Smooth muscle cell (in vitro differentiated cells): ENCODE measurements around the gene RALGAPA2. TPM values are rescaled to one million over a fixed set of nuclear protein-coding genes. Genes with fewer than 3 reads are reported as not detected.

Experiments
- DNase-seq: peaks from one replicate; lab custom pipeline; 2025; ENCODE audit not compliant: unreplicated experiment; lab: John Stamatoyannopoulos, UW
- H2AFZ ChIP-seq: fragments of 200-600 bp; sonication (generic); 2 replicates; pipeline ENCODE4 v1.6.0; 2016; ENCODE audit warnings: antibody characterized with exemption, low read depth, mild to moderate bottlenecking
- H3F3A ChIP-seq: fragments of 200-600 bp; sonication (generic); 2 replicates; pipeline ENCODE4 v1.6.0; 2017; ENCODE audit warnings: antibody characterized with exemption, low read depth
- H3K27ac ChIP-seq: fragments of 200-600 bp; sonication (generic); 2 replicates; pipeline ENCODE4 v1.5.1; 2016; ENCODE audit warnings: low read depth, mild to moderate bottlenecking
- H3K27me3 ChIP-seq: fragments of 200-600 bp; sonication (generic); 2 replicates; pipeline ENCODE4 v1.6.1; 2016; ENCODE audit warnings: low read depth, mild to moderate bottlenecking
- H3K36me3 ChIP-seq: fragments of 200-600 bp; sonication (generic); 2 replicates; pipeline ENCODE4 v1.5.1; 2016; ENCODE audit warnings: low read depth
- H3K4me1 ChIP-seq: fragments of 200-600 bp; sonication (generic); 2 replicates; pipeline ENCODE4 v1.5.1; 2016; ENCODE audit warnings: low read depth
- H3K4me2 ChIP-seq: fragments of 200-600 bp; sonication (generic); 2 replicates; pipeline ENCODE4 v1.6.0; 2016; ENCODE audit warnings: mild to moderate bottlenecking
- H3K4me3 ChIP-seq: fragments of 200-600 bp; sonication (generic); 2 replicates; pipeline ENCODE4 v1.5.1; 2016; ENCODE audit warnings: mild to moderate bottlenecking
- H3K79me2 ChIP-seq: fragments of 200-600 bp; sonication (generic); 2 replicates; pipeline ENCODE4 v1.6.0; 2016; ENCODE audit warnings: low read depth, mild to moderate bottlenecking
- H3K9ac ChIP-seq: fragments of 200-600 bp; sonication (generic); 2 replicates; pipeline ENCODE4 v1.6.0; 2016; ENCODE audit warnings: low read depth
- H3K9me3 ChIP-seq: fragments of 200-600 bp; sonication (generic); replicated peaks from 2 replicates; pipeline ENCODE4 v1.5.1; 2016; ENCODE audit warnings: low read depth
- H4K20me1 ChIP-seq: fragments of 200-600 bp; sonication (generic); 2 replicates; pipeline ENCODE4 v1.6.0; 2016; ENCODE audit warnings: low read depth
- WGBS: methylation state at CpG from one replicate; pipeline ENCODE4 v1.1.7; 2016; ENCODE audit warnings: low lambda C conversion rate; 5-methylcytosine and 5-hydroxymethylcytosine counted together
- polyA plus RNA-seq: library from polyadenylated mRNA; unstranded; fragments of >200 nt; fragmentation: Nextera tagmentation; extraction: Ambion mirVana; gene quantifications from 2 replicates; pipeline ENCODE4 v1.2.1, GENCODE V29; 2016
- total RNA-seq: library from RNA; depleted of rRNA; stranded (reverse); fragments of >200 nt; gene quantifications from 2 replicates; pipeline ENCODE4 v1.2.3, GENCODE V29; 2014
- TF ChIP-seq, protein P1 (sequence below): fragments of 200-600 bp; sonication (generic); IDR thresholded peaks from 2 replicates; pipeline ENCODE4 v1.5.1; 2017; ENCODE audit warnings: borderline replicate concordance, mild to moderate bottlenecking, antibody characterized with exemption; ENCODE audit not compliant: insufficient read depth, poor library complexity, severe bottlenecking

Gene RALGAPA2
- total and polyA plus RNA-seq, 2 experiments from 2014 or later = 3.5 to 6.2 TPM

DNA sequence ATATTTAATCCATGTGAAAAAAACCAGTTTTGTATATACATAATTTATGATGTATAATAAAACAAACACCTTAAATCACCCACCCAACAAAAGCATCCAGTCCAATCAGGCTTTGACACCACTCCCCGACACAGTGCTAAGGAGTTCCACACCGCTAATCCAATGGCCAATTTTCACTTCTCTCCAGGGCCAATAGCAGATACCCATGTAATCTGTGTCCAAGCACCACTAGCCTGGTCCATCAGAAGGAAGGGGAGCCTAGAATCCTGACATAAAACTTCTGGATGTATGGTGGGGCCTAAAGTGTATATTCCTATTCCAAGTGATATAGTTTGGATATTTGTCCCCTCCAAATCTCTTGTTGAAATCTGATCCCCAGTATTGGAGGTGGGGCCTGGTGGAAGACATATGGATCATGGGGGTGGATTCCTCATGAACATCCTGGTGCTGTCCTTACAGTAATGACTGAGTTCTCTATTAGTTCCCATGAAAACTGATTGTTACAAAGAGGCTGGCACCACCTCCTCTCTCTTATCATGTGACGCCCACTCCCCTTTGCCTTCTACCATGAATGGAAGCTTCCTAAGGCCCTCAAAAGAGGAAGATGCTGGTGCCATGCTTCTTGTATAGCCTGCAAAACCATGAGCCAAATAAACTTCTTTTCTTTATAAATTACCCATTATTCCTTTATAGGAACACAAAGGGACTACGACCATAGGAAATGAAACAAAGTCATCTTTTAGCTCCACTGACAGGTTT lies 20.8 kb downstream of the RALGAPA2 start:
- H3K27ac ChIP-seq = no peak overlapping the region
- peaks cover 44% of the 10 kb centered on the region for H4K20me1 ChIP-seq
- H2AFZ ChIP-seq = no peak overlapping the region
- no peaks in the 10 kb centered on the region for H3K27me3 ChIP-seq
- H3K4me3 ChIP-seq = no peak overlapping the region
- TF ChIP-seq, protein P1, sequence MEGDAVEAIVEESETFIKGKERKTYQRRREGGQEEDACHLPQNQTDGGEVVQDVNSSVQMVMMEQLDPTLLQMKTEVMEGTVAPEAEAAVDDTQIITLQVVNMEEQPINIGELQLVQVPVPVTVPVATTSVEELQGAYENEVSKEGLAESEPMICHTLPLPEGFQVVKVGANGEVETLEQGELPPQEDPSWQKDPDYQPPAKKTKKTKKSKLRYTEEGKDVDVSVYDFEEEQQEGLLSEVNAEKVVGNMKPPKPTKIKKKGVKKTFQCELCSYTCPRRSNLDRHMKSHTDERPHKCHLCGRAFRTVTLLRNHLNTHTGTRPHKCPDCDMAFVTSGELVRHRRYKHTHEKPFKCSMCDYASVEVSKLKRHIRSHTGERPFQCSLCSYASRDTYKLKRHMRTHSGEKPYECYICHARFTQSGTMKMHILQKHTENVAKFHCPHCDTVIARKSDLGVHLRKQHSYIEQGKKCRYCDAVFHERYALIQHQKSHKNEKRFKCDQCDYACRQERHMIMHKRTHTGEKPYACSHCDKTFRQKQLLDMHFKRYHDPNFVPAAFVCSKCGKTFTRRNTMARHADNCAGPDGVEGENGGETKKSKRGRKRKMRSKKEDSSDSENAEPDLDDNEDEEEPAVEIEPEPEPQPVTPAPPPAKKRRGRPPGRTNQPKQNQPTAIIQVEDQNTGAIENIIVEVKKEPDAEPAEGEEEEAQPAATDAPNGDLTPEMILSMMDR = no peak
- no peaks in the 10 kb centered on the region for H3K36me3 ChIP-seq
- no peak overlapping the region for H3K9ac ChIP-seq
- no peak overlapping the region for H3K4me2 ChIP-seq
- H3F3A ChIP-seq = no peaks in the 10 kb centered on the region
- no peaks in the 10 kb centered on the region for H3K9me3 ChIP-seq
- no peak for DNase-seq
- no peaks in the 10 kb centered on the region for H3K4me1 ChIP-seq
- 96% methylated on average over 4 of the region's 4 CpGs for WGBS
- peaks cover 11% of the 10 kb centered on the region for H3K79me2 ChIP-seq

DNA sequence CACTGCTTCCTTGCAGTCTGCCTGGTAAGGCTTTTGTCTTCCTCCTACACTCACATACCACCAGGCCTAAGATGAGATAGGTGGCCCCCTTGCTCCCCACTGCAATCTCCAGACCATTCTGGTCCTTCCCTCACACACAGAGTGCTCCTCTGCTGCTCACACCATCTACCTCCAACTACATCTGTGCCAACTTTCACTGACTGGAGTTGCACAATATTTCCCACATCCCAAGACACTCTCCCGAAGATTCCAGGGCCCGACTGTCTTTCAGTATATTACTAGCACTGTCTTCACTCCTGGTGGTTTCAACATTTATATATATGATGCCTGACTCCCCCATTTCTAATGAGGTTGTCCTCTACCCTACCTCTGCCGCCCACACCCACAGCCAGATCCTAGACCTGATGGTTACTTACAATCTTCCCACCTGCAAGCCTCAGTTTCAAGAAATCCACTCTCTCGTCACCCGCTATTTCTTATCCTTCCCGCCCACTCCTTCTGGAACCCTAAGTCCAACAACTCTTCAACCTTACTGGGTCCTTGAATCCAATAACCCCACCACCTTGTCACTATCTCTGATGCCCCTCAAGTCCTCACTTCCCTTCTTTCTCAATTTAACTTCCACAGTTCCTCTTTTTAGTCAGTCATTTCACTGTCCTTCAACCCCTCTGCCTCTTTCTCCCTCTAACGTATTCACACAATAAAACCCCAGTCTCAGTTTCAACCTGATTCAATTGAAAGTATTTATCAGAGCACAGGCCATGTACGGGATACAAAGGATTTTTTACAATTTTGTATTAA lies 21.6 kb downstream of the RALGAPA2 start:
- 98% methylated on average over 8 of the region's 8 CpGs for WGBS

DNA sequence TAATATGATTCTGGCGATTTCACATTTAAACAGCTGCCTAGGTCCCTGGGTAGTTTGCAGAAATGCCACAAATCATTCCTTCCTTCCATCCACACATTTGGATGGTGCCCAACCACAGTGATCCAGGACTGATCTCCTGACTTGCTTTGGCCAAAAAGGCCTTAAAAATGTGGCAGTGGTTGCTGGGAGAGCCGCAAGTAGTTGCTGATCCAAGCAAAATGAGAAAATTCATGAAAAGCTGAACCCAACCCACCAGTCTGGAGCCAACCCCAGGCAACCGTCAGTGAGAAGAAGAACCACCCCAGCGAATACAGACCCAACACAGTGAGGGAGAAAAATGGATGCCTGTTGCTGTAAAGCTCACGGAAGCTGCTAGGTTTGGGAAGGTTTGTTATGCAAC lies 25.1 kb downstream of the RALGAPA2 start:
- Histone ChIP-seq H3K27me3 (no peaks in the 10 kb centered on the region), H3F3A (no peaks in the 10 kb centered on the region), H3K4me3 (no peak overlapping the region), H3K79me2 (peaks cover 5% of the 10 kb centered on the region), H3K4me2 (no peak overlapping the region), H4K20me1 (peaks cover 49% of the 10 kb centered on the region), H3K4me1 (no peaks in the 10 kb centered on the region), H2AFZ (no peak overlapping the region), H3K9ac (no peak overlapping the region), H3K9me3 (no peaks in the 10 kb centered on the region), H3K36me3 (no peaks in the 10 kb centered on the region), H3K27ac (no peak overlapping the region)
- TF ChIP-seq, protein P1 = no peak
- DNase-seq = no peak
- 94% methylated on average over 5 of the region's 5 CpGs for WGBS

More for the DNA sequence above, 21.6 kb downstream of the RALGAPA2 start:
- TF ChIP-seq, protein P1 = no peak
- Histone ChIP-seq H3K79me2 (peaks cover 10% of the 10 kb centered on the region), H3K4me1 (no peaks in the 10 kb centered on the region), H3K36me3 (no peaks in the 10 kb centered on the region), H3K27ac (no peak overlapping the region), H3K9ac (no peak overlapping the region), H3K27me3 (no peaks in the 10 kb centered on the region), H3K4me3 (no peak overlapping the region), H3F3A (no peaks in the 10 kb centered on the region), H4K20me1 (peaks cover 42% of the 10 kb centered on the region), H3K4me2 (no peak overlapping the region), H3K9me3 (no peaks in the 10 kb centered on the region), H2AFZ (no peak overlapping the region)
- no peak for DNase-seq
